Superior temporal gyrus (tissue), 1 donor: ENCODE data around the gene SIRPB2.
A peak's percentile ranks its signal among the peaks of the same experiment; 100 is the strongest.

ENCODE experiments used
- DNase-seq: peaks from one replicate; pipeline ENCODE4 v3.0.0-alpha.2; 2016; ENCODE audit errors: extremely low spot score

SIRPB2 gene

DNA sequence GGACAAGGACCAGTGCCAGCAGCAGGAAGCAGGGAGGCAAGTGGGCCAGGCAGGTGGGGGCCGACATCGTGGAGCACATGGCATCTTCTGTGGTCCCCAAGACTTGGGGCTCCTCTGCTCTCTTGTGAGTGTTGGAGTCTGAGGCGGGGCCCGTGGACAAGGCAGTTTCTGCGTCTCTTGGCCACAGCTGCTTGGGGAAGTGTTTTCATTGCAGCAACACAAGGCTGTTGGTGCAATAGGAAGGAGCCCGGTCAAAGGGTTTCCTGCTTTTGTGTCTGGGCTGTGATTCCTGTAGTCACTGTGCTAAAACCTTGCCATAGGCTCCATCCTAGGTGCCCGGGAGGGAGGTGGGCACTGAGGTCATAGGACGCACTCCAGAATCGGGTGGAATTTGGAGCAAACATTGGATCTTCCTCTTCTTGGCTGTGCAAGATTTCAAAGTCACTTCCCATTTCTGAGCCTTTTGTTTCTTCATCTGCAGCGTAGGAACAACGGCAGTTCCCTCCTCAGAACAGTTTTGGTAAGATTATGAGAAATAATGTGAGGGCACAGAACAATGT, at the start of gene SIRPB2:
SIRPB2 (minus strand) TSS at position 140 of the 560 bp plus-strand sequence; CDS start at position 79, 61 bp downstream.
- DNase-seq, result no peak

DNA sequence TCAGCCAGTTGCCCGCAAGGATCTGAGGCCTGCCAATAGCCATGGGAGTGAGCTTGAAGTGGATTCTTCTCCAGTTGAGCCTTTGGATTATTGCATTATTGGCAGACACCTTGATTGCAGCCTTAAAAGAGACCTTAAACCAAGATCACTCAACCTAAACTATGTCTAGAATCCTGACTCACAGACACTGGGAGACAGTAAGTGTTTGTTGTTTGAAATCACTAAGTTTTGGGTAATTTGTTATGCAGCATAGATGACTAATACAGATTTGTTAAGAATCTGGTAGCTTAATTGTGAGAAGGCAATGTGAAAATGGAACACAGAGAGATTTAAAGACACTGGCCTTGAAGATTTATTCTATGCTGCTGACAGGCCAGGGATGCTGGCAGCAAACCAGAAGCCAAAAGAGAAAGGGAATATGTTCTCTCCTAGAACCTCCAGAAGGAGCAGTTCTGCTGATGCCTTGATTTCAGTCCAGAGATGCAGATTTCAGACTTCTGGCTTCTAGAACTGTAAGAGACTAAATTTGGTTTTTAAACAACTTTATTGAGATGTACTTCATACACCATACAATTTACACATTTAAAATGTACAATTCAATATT, 48.7 kb upstream of the SIRPB2 start:
- no peak for DNase-seq

DNA sequence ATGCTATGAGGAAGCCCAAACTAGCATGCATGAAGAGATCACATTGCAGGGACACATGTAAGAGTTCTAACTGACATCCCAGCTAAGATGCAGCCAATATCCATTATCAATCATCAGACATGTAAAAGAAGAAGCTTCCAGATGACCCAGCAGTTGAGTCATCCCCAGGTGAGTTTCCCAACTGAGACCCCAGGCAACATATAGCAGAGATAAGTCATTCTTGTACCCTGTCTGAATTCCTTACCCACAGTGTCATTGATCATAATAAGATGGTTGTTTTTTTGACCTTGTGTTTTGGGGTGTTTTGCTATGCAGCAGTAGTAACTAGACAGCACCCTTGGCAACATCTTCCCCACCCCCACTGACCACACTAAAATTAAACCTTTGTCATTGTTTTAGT, 47.4 kb upstream of the SIRPB2 start:
- DNase-seq, result no peak

DNA sequence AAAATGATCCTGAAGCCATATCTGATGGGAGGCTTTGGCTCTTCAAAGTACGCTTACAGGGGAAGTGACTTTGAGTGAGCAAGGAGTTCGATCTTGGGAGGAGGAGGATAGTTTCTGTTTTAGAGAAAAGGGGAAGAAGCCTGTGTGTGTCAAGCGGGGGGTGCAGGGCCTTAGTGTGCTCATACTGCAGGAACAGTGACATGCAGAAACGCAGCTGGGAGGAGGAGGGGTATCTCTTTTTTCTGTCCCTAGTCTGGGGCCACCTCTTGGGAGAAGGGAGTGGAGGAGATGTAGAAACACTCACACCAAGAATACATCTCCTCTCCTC, 46.5 kb upstream of the SIRPB2 start:
- DNase-seq, result peak; percentile 22

DNA sequence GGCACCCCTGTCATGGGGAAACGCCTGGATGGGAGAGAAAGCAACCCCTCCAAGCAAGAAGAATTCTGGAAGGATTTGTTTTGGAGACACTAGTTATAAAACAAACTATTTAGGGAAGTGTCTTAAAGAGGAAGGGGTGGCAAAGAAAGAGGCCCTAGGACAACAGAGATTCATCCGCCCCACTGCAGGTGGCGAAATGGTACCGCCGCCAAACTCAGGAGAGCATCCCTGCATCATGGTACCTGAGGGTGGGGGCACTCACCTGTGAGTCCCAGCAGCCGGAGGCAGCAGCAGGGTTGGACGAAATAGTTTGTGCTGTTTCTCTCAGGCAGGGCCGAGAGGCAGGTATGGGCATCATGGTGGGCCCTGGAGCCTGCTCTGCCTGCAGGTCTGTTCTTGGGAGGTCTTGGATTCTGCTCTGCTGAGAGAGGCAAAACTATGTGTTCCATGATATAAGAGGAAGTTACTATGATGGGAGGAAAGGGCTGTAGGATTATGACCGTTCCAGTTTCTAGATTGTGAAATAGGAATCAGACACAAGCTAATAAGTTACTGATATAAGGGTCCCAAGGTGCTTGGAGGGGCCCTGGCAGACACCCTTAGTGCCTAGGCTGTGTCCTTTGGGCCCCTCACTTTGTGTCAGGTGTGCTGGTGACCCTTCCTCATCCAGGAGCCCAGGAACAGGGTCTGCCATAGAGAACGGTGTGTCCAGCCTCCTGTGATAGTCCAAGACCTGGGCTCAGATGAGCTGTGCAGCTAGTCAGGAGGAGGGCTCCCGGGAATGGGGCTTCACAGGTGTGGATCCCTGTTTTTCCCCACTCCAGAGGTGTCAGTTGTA, 45.9 kb upstream of the SIRPB2 start:
- DNase-seq, result no peak

DNA sequence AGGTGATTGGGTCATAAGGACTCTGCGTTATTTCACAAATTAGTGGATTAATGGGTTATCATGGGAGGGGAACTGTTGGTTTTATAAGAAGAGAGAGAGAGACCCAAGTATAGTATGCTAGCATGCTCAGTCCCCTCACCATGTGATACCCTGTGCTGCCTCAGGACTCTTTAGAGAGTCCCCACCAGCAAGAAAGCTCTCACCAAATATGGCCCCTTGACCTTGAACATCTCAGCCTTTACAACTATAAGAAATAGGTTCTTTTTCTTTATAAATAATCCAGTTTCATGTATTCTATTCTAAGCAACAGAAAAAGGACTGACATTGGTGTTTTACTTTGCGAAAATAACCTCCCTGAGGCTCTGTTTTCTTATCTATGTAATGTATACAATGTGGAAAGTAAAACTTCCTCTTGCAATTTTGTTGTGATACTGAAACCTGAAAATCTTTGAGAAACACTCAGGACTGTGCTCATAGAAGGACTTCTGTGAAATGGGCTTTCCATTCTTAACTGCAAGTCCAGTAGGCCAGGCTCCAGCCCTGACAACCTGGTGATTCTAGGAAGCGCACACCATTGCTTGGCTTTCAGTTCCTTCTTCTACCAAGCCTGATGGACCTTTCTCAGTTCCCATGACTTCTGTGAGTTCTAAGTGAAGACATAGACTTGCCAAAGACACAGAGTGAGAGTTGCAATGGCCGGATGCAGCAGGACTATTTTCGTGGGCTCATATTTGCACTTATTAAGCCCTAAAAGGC, 44.4 kb upstream of the SIRPB2 start:
- no peak for DNase-seq

DNA sequence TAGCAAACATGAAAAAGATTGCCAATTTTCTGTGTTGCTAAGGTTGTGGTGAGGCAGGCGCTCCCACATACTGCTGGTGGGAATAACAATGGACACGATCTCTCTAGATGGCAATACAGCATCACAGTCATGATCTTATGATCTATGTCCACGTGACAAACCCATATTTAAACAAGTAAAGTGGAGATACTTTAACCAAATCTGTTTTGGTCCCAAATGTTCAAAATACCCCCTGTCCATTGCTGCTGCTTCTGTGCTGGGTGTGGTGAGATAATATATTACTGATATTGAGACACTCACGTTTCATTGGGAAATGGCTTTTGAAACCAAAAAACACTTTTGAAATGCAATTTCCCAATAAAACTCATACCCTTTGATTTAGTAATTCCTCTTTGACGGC, 43.3 kb upstream of the SIRPB2 start:
- DNase-seq, result no peak

DNA sequence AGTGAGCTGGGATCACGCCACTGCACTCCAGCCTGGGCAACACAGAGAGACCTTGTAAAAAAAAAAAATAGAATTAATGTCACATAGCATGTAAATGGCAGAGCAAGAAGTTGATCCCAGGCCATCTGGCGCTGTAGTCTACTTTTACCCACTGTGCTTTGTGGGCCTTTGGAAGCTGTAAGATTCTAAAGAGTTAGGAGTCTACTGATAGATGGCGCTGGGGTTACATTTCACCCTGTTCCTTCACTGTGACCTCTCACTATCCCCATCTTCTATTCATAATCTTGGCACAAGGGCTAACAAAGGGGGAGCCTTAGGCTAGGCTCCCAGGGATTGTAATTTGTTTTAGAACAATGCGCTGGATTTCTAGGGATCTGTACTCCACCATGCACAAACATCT, 41.8 kb upstream of the SIRPB2 start:
- no peak for DNase-seq

DNA sequence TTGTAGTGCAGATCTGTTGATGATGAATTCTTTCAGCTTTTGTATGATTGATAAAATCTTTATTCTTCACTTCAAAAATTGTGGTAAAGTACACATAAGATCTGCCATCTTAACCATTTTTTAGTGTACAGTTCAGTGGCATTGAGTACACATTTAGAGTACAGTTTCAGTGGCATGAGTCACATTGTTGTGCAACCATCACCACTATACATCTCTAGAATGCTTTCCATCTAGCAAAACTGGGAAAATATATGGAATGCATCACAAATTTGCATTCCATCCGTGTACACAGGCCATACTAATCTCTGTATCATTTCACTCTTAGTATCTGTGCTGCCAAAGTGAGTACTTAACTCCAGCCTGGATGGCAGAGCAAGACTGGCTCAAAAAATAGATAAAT, 37.6 kb upstream of the SIRPB2 start:
- no peak for DNase-seq

DNA sequence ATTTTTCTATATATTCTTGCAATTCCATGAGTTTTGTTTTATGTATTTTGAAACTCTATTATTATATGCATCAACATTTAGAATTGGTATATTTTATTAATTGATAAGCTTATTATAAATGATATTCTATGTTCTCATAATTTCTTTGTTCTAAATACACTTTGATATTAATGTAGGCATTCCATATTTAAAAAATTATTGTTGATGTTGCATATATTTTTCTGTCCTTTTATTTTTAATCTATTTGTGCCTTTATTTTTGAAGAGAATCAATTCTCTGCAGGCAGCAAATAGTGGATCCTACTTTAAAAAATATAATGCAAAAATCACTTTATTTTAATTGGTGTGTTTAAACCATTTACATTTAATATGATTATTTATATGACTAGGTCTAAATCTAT, 36.7 kb upstream of the SIRPB2 start:
- DNase-seq, result no peak

DNA sequence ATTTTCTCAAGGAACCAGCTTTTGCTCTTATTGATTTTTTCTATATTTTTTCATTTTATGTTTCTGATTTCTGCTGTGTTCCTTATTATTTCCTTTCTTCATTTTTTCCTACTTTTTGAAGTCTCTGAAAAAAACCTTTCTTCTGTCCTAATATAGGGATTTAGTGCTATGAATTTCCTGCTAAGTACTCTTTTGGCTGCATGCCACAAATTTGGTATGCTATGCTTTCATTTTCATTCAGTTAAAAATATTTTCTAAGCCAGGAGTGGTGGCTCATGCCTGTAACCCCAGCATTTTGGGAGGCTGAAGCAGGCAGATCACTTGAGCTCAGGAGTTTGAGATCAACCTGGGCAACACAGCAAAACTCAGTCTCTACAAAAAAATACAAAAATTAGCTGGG, 35.7 kb upstream of the SIRPB2 start:
- no peak for DNase-seq

DNA sequence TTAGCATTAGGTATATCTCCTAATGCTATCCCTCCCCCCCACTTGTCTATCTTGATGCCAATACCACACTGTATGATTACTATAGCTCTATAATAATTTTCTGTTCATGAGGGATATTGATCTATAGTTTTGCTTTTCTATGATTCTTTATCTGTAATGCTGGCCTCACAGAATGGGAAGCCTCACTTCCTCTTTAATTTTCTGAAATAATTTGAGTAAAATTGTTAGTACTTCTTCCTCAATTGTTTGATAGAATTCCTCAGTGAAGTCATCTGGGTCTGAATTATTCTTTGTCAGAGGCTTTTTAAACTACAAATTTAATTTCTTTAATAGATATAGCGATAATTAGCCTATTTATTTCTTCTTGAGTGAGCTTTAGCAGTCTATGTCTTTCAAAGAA, 35.1 kb upstream of the SIRPB2 start:
- DNase-seq, result no peak

DNA sequence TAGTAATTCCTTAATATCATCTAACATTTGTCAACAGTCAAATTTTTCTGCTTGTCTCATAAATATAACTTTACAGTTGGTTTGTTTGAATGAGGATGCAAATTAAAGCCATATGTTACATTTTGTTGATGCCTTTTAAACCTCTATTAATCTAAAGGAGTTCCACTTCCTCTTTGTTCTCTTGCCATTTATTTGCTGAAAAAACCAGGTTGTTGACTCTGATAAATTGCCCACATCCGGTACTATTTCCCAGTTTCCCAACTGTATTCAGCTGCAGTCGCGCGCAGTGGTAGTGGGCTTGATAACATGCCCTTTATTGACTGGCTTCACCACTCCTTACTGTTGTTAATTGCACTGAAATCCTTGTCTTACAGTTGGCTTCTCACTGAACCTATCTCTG, 32.8 kb upstream of the SIRPB2 start:
- no peak for DNase-seq

DNA sequence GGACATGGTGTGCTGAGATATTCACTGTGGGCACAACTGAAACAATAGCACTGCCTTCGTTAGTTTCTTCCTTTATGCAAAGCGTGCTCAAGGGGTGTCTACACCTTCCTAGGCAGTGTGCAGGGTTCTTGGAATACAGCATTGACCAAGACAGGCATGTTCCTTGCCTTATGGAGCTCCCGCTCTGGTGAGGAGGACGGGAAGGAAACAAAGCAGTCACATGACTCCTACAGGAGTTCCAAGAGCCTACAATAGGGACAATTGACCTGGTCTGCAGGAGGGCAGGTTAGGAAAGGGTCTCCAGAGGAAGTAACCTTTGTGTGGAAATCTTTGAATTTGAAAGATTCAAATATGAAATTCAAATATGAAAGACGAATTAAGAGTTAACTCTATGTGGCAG, 25.8 kb upstream of the SIRPB2 start:
- no peak for DNase-seq

DNA sequence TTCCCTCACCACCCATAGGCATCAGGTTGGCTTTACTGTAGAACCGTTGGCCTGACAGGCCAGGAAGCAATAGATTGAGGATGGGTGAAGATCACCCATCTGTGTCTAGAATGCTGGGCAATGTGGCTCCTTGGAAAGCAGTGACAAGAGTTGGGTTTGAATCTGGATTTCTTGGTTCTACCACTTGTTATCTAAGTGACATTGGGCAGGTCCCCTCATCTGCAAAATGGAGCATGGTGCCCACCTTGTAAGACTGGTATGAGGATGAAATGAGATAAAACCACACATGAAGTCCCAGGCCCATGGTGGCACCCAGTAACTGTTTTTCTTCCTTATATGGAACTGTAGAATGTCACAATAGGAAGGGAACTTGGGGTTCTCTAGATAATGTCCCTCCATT, 22.6 kb upstream of the SIRPB2 start:
- DNase-seq, result no peak

DNA sequence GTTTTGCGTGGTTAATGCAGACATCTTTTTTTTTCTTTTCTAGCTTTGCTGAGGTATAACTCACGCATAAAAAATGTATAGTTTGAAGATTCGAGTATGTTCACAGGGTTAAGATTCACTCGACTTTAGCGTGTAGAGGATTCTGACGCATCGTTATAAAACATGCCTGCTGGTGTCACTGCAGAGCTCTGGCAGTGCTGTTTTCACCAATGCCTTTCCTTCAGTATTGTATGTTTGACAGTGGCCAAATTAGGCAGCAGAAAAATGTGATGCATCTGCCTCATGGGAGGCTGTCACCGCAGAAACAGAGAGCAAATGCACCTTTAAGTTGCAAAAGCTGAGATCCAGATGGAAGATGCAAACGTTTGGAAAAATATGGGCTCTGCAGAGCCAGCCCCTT, 18.0 kb upstream of the SIRPB2 start:
- peak; percentile 81 for DNase-seq

DNA sequence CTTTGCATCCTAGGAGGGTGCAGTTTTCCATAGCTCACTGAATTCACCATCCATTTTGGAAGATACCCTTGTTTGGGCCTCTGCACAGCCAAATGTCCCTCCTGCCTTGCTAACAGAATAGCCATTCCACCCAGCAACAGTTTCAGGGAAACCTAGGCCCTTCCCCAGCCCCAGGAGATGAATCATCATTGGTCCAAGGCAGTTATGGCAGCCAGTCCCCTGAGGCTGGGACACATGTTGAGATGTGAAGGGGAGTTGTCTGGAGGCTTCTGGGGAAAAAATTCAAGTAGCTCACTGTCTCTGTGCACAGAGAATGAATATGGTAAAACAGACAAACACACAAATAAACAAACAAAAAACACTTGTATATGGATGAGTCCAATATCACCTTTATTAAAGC, 17.4 kb upstream of the SIRPB2 start:
- no peak for DNase-seq

DNA sequence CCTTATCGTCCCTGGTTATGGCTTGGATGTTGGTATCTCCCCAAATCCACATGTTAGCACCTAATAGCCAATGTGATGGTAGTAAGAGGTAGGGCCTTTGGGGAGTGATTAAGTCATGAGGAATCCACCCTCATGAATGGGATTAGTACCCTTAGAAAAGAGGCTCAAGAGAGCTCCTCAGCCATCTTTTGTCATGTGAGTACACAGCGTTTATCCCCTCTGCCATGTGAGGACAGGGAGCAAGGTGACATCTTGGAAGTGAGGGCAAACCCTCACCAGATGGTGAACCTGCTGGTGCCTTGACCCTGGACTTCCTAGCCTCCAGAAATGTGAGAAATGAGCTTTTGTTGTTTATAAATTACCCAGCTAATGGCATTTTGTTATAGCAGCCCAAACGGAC, 16.1 kb upstream of the SIRPB2 start:
- no peak for DNase-seq

DNA sequence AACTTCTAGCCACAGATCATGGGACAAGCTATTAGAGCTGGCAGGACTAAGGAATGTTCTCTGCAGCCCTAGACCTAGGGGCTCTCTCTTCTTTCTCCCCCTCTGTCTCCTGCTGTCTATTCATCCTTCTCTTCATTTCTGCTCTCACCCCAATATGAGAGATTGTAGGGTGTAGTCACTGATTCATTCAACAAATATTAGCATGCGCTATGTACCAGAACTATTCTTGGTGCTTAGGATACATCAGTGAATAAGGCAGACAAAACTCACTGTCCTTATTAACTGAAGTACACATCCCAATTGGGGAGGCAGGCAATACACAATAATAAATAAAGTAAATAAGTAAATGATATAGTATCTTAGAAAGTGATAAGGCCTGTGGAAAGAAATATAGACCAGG, 14.7 kb upstream of the SIRPB2 start:
- DNase-seq, result no peak

DNA sequence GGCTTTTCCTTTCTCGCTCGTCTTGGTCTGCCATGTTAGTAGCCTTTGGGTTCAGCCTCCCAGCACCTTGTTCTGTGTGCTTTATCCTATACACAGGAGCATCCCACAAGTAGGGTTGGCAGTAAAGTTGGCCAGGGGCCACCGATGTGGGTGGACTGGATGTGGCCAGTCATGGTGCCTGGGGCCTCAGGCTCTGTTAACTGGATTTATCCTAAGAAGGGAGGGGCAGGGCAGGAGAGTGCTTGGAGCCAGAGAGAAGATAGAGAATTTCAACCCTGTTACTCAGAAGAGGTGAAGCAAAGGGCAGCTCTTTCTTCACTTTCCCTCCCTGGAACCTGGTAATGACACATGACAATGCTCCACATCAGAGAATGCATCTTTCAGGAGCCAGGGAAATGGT, 14.1 kb upstream of the SIRPB2 start:
- no peak for DNase-seq

DNA sequence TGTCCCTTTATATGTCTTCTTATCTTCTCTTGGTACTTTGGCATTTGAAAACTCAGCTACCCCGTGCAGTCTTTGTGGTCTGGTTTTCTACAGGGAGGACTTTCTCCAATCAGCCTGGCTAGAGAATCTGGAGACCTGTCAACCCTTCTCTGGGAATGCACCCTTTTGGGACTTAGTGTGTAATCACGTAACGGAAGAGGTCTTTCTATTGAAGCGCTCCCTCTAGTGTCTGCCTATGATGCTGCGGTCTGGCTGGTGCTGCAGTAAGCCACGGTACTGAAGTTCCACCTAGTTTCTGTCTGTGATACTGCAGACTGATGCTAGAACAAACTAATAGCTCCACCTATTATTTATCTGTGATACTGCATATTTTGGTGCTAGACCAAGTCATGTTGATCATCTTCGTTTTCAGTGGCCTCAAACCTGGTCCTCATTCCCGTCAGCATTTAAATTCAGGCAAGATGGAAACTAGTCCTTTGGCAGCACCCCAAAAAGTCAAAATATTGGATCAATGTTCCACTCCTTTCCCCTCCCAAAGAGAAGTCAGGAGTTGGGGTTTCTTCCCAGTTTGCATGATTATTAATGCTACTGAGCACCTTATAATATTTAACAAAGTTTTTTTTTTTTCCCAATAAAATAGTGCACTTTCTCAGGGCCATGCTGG, 12.5 kb upstream of the SIRPB2 start:
- DNase-seq, result peak; percentile 87

DNA sequence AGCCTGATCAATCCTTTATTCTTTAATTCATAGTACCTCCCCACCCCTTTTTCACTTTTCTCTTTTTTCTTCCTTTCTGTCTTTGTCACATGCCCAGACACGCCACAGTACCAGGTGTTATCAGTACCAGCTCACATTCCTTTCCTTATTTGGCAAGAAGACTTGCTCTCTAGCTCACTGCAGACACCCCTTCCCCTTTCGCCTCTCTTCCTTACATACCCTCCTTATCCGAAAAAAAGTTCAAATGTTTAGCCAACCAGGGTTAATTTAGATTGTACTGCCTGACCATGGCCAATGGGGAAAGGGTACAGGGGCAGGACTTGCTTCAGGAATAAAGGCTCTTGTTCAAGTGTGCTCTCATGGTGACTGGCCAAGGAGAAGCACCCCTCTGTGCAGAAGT, 9.3 kb upstream of the SIRPB2 start:
- DNase-seq, result no peak
